ENCODE results near the gene SSR4.

The SSR4 gene

GRCh38 chrX:153831429-153832150 is 37.1 kb downstream of the SSR4 start:
- DNase-seq: no peak

- DNase-seq: no peak
Observed at GRCh38 chrX:153832728-153833127, 38.3 kb downstream of the SSR4 start.

GRCh38 chrX:153836921-153837320 is 42.5 kb downstream of the SSR4 start:
- no peak for DNase-seq

GRCh38 chrX:153844509-153845082 is 50.1 kb downstream of the SSR4 start:
- no peak for DNase-seq

- no peak for DNase-seq
Observed at GRCh38 chrX:153845195-153845594, 50.7 kb downstream of the SSR4 start.

- peak in 1 of 2 experiments; percentile 30 for DNase-seq
Observed at GRCh38 chrX:153845842-153846241, 51.4 kb downstream of the SSR4 start.

Measured in NCI-H524 (cell line).